H7 (cell line): ENCODE measurements around the gene SYNGAP1. TPM values are rescaled to one million over a fixed set of nuclear protein-coding genes. Genes with fewer than 3 reads are reported as not detected.

ENCODE experiments used
- DNase-seq: peaks from one replicate; pipeline ENCODE4 v3.0.0; 2012
- H3K27me3 ChIP-seq: 2 replicates; pipeline ENCODE4 v1.6.0; 2011; ENCODE audit warnings: mild to moderate bottlenecking, low read length; ENCODE audit not compliant: control insufficient read depth, insufficient read depth
- H3K36me3 ChIP-seq: replicated peaks from 2 replicates; pipeline ENCODE4 v1.5.1; 2011; ENCODE audit warnings: low read length; ENCODE audit not compliant: control insufficient read depth, insufficient read depth
- H3K4me3 ChIP-seq: 2 replicates; pipeline ENCODE4 v1.5.1; 2011; ENCODE audit warnings: low read depth, mild to moderate bottlenecking, control low read depth, low read length, moderate library complexity; ENCODE audit not compliant: insufficient read depth
- total RNA-seq: library from RNA; depleted of rRNA; stranded (reverse); fragments of >200 nt; shearing (Covaris generic); gene quantifications from 2 replicates; pipeline ENCODE4 v1.2.3, GENCODE V29; 2014

Gene SYNGAP1
- total RNA-seq, 1 experiment from 2014 or later, result 8.3 TPM

- peaks cover 36% of the 10 kb centered on the region for H3K36me3 ChIP-seq
Measured at GRCh38 chr6:33450434-33450833, 30.6 kb downstream of the SYNGAP1 start.

GRCh38 chr6:33451606-33452005 is 31.7 kb downstream of the SYNGAP1 start:
- Histone ChIP-seq H3K27me3 (no peaks in the 10 kb centered on the region), H3K36me3 (peaks cover 34% of the 10 kb centered on the region), H3K4me3 (no peak overlapping the region)
- no peak for DNase-seq

More at GRCh38 chr6:33450434-33450833, 30.6 kb downstream of the SYNGAP1 start:
- no peak overlapping the region for H3K4me3 ChIP-seq
- peak; percentile 37 for DNase-seq
- H3K27me3 ChIP-seq, result no peaks in the 10 kb centered on the region

- DNase-seq, result peak; percentile 58
- H3K4me3 ChIP-seq, result no peak overlapping the region
- H3K36me3 ChIP-seq, result peaks cover 27% of the 10 kb centered on the region
- H3K27me3 ChIP-seq, result no peaks in the 10 kb centered on the region
Measured at GRCh38 chr6:33452496-33452895, 32.6 kb downstream of the SYNGAP1 start.

- DNase-seq, result peak; percentile 72
- Histone ChIP-seq H3K36me3 (peaks cover 18% of the 10 kb centered on the region), H3K27me3 (no peaks in the 10 kb centered on the region), H3K4me3 (peak overlapping the region; percentile 79)
Measured at GRCh38 chr6:33453393-33454008, 33.6 kb downstream of the SYNGAP1 start.

GRCh38 chr6:33454009-33454946 is 34.4 kb downstream of the SYNGAP1 start, which contains the start of gene ZBTB9:
Gene ZBTB9, plus strand, starts transcription at chr6:33454576. Its CDS starts 525 bp downstream, at chr6:33455101.
- peak; percentile 100 for DNase-seq
- Histone ChIP-seq H3K4me3 (peak within 1 kb of the TSS; percentile 79), H3K27me3 (no peaks in the 10 kb centered on the region), H3K36me3 (peaks cover 10% of the 10 kb centered on the region)

- H3K36me3 ChIP-seq, result peaks cover 6% of the 10 kb centered on the region
- peak; percentile 27 for DNase-seq
- H3K4me3 ChIP-seq, result peak overlapping the region; percentile 79
- no peaks in the 10 kb centered on the region for H3K27me3 ChIP-seq
Measured at GRCh38 chr6:33455051-33455450, 35.2 kb downstream of the SYNGAP1 start.

- Histone ChIP-seq H3K36me3 (peaks cover 6% of the 10 kb centered on the region), H3K27me3 (no peaks in the 10 kb centered on the region), H3K4me3 (no peak overlapping the region)
- DNase-seq, result no peak
Measured at GRCh38 chr6:33456156-33456555, 36.3 kb downstream of the SYNGAP1 start.

- Histone ChIP-seq H3K36me3 (peaks cover 6% of the 10 kb centered on the region), H3K4me3 (no peak overlapping the region), H3K27me3 (no peaks in the 10 kb centered on the region)
- no peak for DNase-seq
Measured at GRCh38 chr6:33458676-33459075, 38.8 kb downstream of the SYNGAP1 start.

- H3K36me3 ChIP-seq, result peaks cover 6% of the 10 kb centered on the region
- H3K27me3 ChIP-seq, result no peaks in the 10 kb centered on the region
- no peak for DNase-seq
- H3K4me3 ChIP-seq, result no peak overlapping the region
Measured at GRCh38 chr6:33459226-33459625, 39.4 kb downstream of the SYNGAP1 start.

GRCh38 chr6:33466075-33466735 is 46.3 kb downstream of the SYNGAP1 start:
- no peaks in the 10 kb centered on the region for H3K27me3 ChIP-seq
- H3K4me3 ChIP-seq, result no peak overlapping the region
- DNase-seq, result no peak
- H3K36me3 ChIP-seq, result no peaks in the 10 kb centered on the region

- no peak overlapping the region for H3K4me3 ChIP-seq
- H3K27me3 ChIP-seq, result no peaks in the 10 kb centered on the region
- H3K36me3 ChIP-seq, result no peaks in the 10 kb centered on the region
- no peak for DNase-seq
Measured at GRCh38 chr6:33467091-33467490, 47.2 kb downstream of the SYNGAP1 start.

- no peak overlapping the region for H3K4me3 ChIP-seq
- DNase-seq, result no peak
- H3K27me3 ChIP-seq, result no peaks in the 10 kb centered on the region
- H3K36me3 ChIP-seq, result no peaks in the 10 kb centered on the region
Measured at GRCh38 chr6:33469661-33470060, 49.8 kb downstream of the SYNGAP1 start.

- Histone ChIP-seq H3K36me3 (no peaks in the 10 kb centered on the region), H3K4me3 (no peak overlapping the region)
Measured at GRCh38 chr6:33477864-33478263, 58.0 kb downstream of the SYNGAP1 start.

GRCh38 chr6:33481192-33481591 is 61.3 kb downstream of the SYNGAP1 start:
- no peak for DNase-seq
- H3K27me3 ChIP-seq, result no peaks in the 10 kb centered on the region
- H3K4me3 ChIP-seq, result no peak overlapping the region
- no peaks in the 10 kb centered on the region for H3K36me3 ChIP-seq

More at GRCh38 chr6:33477864-33478263, 58.0 kb downstream of the SYNGAP1 start:
- no peaks in the 10 kb centered on the region for H3K27me3 ChIP-seq
- no peak for DNase-seq
